HepG2 (cell line): ENCODE data around the gene FOXR1. TPM values are rescaled to one million over a fixed set of nuclear protein-coding genes. Genes with fewer than 3 reads are reported as not detected.
A peak's percentile ranks its signal among the peaks of the same experiment; 100 is the strongest.

Experiments used
- ATF7 ChIP-seq, 2 experiments: fragments of 450-650 bp in 1 of 2; sonication (generic) in 1 of 2; formaldehyde crosslinking in 1 of 2; IDR thresholded peaks; 2 replicates each; pipeline versions ENCODE4 v1.4.0 to v1.6.1; 2016 to 2020; ENCODE audit warnings: antibody characterized with exemption in 1 of 2, mild to moderate bottlenecking in 1 of 2, missing genetic modification reagents in 1 of 2
- ATF7-NPFF ChIP-seq: sonication (generic); formaldehyde crosslinking; IDR thresholded peaks from 2 replicates; pipeline ENCODE4 v1.8.1; 2023; ENCODE audit warnings: mild to moderate bottlenecking, low read depth, missing genetic modification reagents, moderate library complexity
- FOXO1 ChIP-seq: sonication (generic); formaldehyde crosslinking; IDR thresholded peaks from 2 replicates; pipeline ENCODE4 v1.4.0; 2020; ENCODE audit warnings: missing genetic modification reagents
- FOXO4 ChIP-seq: sonication (generic); formaldehyde crosslinking; conservative IDR thresholded peaks from 2 replicates; pipeline ENCODE4 v1.8.1; 2023; ENCODE audit warnings: missing genetic modification reagents
- HINFP ChIP-seq: sonication (generic); formaldehyde crosslinking; IDR thresholded peaks from 2 replicates; pipeline ENCODE4 v1.4.0; 2020; ENCODE audit warnings: low read depth, mild to moderate bottlenecking, missing genetic modification reagents
- KDM4B ChIP-seq: sonication (generic); formaldehyde crosslinking; IDR thresholded peaks from 2 replicates; pipeline ENCODE4 v1.4.0; 2020; ENCODE audit warnings: missing genetic modification reagents
- MYNN ChIP-seq: sonication (generic); formaldehyde crosslinking; IDR thresholded peaks from 2 replicates; pipeline ENCODE4 v1.4.0; 2020; ENCODE audit warnings: mild to moderate bottlenecking, low read depth, missing genetic modification reagents
- NFE2L2 ChIP-seq: fragments of 150-350 bp; IDR thresholded peaks from 2 replicates; pipeline ENCODE4 v1.6.1; 2014; ENCODE audit warnings: low read length
- SMARCE1 ChIP-seq: fragments of 450-650 bp; IDR thresholded peaks from 2 replicates; pipeline ENCODE4 v1.6.1; 2017; ENCODE audit warnings: borderline replicate concordance
- SP2 ChIP-seq: sonication (generic); formaldehyde crosslinking; IDR thresholded peaks from 2 replicates; pipeline ENCODE4 v1.5.1; 2020; ENCODE audit warnings: mild to moderate bottlenecking, missing genetic modification reagents
- U2AF1 ChIP-seq: fragments of 200-400 bp; formaldehyde crosslinking; optimal IDR thresholded peaks from 2 replicates; pipeline ENCODE3; 2017; ENCODE audit warnings: mild to moderate bottlenecking, low read depth, low read length
- USF2 ChIP-seq, 2 experiments: sonication (generic) in 1 of 2; formaldehyde crosslinking in 1 of 2; IDR thresholded peaks; 2 replicates each; pipeline versions ENCODE4 v1.5.1 to v1.6.1; 2011 to 2020; ENCODE audit warnings: borderline replicate concordance in 1 of 2, low read depth in 1 of 2, low read length in 1 of 2, mild to moderate bottlenecking in 1 of 2, missing genetic modification reagents in 1 of 2, moderate library complexity in 1 of 2
- ZBTB2 ChIP-seq: sonication (generic); formaldehyde crosslinking; IDR thresholded peaks from 2 replicates; pipeline ENCODE4 v1.8.0; 2022; ENCODE audit warnings: low read depth, missing genetic modification reagents
- ZBTB38 ChIP-seq: sonication (generic); formaldehyde crosslinking; IDR thresholded peaks from 2 replicates; pipeline ENCODE4 v1.5.1; 2020; ENCODE audit warnings: mild to moderate bottlenecking, missing genetic modification reagents
- ZNF235 ChIP-seq: sonication (generic); formaldehyde crosslinking; IDR thresholded peaks from 2 replicates; pipeline ENCODE4 v1.8.1; 2023; ENCODE audit warnings: mild to moderate bottlenecking, missing genetic modification reagents, borderline replicate concordance
- ZNF263 ChIP-seq: sonication (generic); formaldehyde crosslinking; IDR thresholded peaks from 2 replicates; pipeline ENCODE4 v1.4.0; 2020; ENCODE audit warnings: missing genetic modification reagents
- ZNF547 ChIP-seq: sonication (generic); formaldehyde crosslinking; IDR thresholded peaks from 2 replicates; pipeline ENCODE4 v1.5.1; 2020; ENCODE audit warnings: mild to moderate bottlenecking, missing genetic modification reagents
- polyA plus RNA-seq, 8 experiments: library from polyadenylated mRNA; depleted of rRNA in 3 of 8; stranded (reverse) in 7 of 8; unstranded in 1 of 8; fragments of >200 nt; fragmentation: Illumina TruSeq in 4 of 8; extraction: Trizol in 4 of 8; gene quantifications; 2 replicates each; pipeline versions ENCODE4 v1.2.1 to v1.2.3, GENCODE V29; 2011 to 2016; ENCODE audit warnings: low read depth in 4 of 8, missing spikeins in 1 of 8, mixed read lengths in 1 of 8; ENCODE audit not compliant: insufficient read depth in 1 of 8
- total RNA-seq, 5 experiments: library from RNA; depleted of rRNA; stranded (reverse); fragments of >200 nt; fragmentation: Illumina TruSeq; extraction: Trizol; gene quantifications; 2 replicates each; pipeline ENCODE4 v1.2.3, GENCODE V29; 2016; ENCODE audit warnings: low read depth in 1 of 5

Gene FOXR1
- total and polyA plus RNA-seq, 2 of the 13 experiments (the other 11 are each of a cell fraction or from before 2014, with no cell fraction given) = not detected

- TF ChIP-seq ZNF263 (CRISPR knock-in tag) (peak; percentile 88), ZNF547 (CRISPR knock-in tag) (peak; percentile 70; the same call in 1 of the 2 replicates), ATF7 (IDR thresholded peaks at IDR 0.05) (no peak), ATF7 (CRISPR knock-in tag; IDR thresholded peaks at IDR 0.05) (0 out of 2 replicates have a peak, but pooled peaks have one; percentile 19), NFE2L2 (no peak), ZBTB2 (CRISPR knock-in tag) (peak; percentile 39; the same call in 1 of the 2 replicates), MYNN (CRISPR knock-in tag) (no peak), FOXO4 (CRISPR knock-in tag) (no peak), ZNF235 (CRISPR knock-in tag) (peak; percentile 29; the same call in 1 of the 2 replicates), HINFP (CRISPR knock-in tag) (peak; percentile 72), KDM4B (peak; percentile 11; the same call in 1 of the 2 replicates), SMARCE1 (no peak), USF2 (IDR thresholded peaks at IDR 0.05; ENCODE audit: low read depth, low read length) (no peak), USF2 (CRISPR knock-in tag; IDR thresholded peaks at IDR 0.05; ENCODE audit: borderline replicate concordance) (no peak), SP2 (CRISPR knock-in tag) (peak; percentile 79), U2AF1 (peak; percentile 36), ATF7-NPFF (CRISPR knock-in tag) (peak; percentile 73; the same call in 1 of the 2 replicates), ZBTB38 (CRISPR knock-in tag) (peak; percentile 67), FOXO1 (CRISPR knock-in tag) (no peak)
Observed at GRCh38 chr11:119018074-119018938, 46.7 kb downstream of the FOXR1 start, which contains the start of the genes RPS25 and TRAPPC4 (continued).
